HCT116 (cell line): Measurements from ENCODE around the gene PRSS2.

Experiments used
- ZFX ChIP-seq: fragments of 450-650 bp; IDR thresholded peaks from 2 replicates; pipeline ENCODE4 v1.6.1; 2017
- TF ChIP-seq, protein P1 (sequence below), 3 experiments: fragments of 200-600 bp in 1 of 3; sonication (generic) in 1 of 3; IDR thresholded peaks in 2 of 3; conservative IDR thresholded peaks in 1 of 3; 2 replicates each; pipeline ENCODE4 v1.5.1; 2012 to 2017; ENCODE audit warnings: low read depth in 2 of 3, low read length in 2 of 3, antibody characterized with exemption in 1 of 3, borderline replicate concordance in 1 of 3, control low read depth in 1 of 3, mild to moderate bottlenecking in 1 of 3, mixed read lengths in 1 of 3, mixed run types in 1 of 3, moderate library complexity in 1 of 3; ENCODE audit not compliant: insufficient read depth in 1 of 3

DNA sequence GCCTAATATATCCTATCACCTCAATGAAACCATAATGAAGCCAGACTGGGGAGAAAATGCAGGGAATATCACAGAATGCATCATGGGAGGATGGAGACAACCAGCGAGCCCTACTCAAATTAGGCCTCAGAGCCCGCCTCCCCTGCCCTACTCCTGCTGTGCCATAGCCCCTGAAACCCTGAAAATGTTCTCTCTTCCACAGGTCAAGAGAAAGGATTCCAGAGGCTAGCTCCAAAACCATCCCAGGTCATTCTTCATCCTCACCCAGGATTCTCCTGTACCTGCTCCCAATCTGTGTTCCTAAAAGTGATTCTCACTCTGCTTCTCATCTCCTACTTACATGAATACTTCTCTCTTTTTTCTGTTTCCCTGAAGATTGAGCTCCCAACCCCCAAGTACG is 31.5 kb downstream of the PRSS2 start:
- TF ChIP-seq, protein P1, sequence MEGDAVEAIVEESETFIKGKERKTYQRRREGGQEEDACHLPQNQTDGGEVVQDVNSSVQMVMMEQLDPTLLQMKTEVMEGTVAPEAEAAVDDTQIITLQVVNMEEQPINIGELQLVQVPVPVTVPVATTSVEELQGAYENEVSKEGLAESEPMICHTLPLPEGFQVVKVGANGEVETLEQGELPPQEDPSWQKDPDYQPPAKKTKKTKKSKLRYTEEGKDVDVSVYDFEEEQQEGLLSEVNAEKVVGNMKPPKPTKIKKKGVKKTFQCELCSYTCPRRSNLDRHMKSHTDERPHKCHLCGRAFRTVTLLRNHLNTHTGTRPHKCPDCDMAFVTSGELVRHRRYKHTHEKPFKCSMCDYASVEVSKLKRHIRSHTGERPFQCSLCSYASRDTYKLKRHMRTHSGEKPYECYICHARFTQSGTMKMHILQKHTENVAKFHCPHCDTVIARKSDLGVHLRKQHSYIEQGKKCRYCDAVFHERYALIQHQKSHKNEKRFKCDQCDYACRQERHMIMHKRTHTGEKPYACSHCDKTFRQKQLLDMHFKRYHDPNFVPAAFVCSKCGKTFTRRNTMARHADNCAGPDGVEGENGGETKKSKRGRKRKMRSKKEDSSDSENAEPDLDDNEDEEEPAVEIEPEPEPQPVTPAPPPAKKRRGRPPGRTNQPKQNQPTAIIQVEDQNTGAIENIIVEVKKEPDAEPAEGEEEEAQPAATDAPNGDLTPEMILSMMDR (IDR thresholded peaks at IDR 0.05 in 2 of 3, conservative IDR thresholded peaks at IDR 0.05 in 1 of 3; ENCODE audit: borderline replicate concordance in 1 of 3, insufficient read depth in 1 of 3, low read depth in 2 of 3, low read length in 2 of 3): no peak
- TF ChIP-seq ZFX: no peak
